T-helper 2 cell (primary cell): ENCODE results near the gene CEACAM1.
"Not testable (repeated sequence)": the region's sequence is repeated elsewhere in the genome, so short reads cannot be mapped to it uniquely, and the experiment has no call there.

Source experiments
- DNase-seq, 5 experiments: peaks; one replicate each; pipeline versions ENCODE4 v3.0.0 to v3.0.0-alpha.2; 2012 to 2022
- total RNA-seq, 2 donors: gene quantifications; one replicate each; lab custom pipeline; 2026; lab: John Stamatoyannopoulos, UW

CEACAM1 gene
- total RNA-seq = 0.62 to 0.74 reads per million in 2 donors

DNA sequence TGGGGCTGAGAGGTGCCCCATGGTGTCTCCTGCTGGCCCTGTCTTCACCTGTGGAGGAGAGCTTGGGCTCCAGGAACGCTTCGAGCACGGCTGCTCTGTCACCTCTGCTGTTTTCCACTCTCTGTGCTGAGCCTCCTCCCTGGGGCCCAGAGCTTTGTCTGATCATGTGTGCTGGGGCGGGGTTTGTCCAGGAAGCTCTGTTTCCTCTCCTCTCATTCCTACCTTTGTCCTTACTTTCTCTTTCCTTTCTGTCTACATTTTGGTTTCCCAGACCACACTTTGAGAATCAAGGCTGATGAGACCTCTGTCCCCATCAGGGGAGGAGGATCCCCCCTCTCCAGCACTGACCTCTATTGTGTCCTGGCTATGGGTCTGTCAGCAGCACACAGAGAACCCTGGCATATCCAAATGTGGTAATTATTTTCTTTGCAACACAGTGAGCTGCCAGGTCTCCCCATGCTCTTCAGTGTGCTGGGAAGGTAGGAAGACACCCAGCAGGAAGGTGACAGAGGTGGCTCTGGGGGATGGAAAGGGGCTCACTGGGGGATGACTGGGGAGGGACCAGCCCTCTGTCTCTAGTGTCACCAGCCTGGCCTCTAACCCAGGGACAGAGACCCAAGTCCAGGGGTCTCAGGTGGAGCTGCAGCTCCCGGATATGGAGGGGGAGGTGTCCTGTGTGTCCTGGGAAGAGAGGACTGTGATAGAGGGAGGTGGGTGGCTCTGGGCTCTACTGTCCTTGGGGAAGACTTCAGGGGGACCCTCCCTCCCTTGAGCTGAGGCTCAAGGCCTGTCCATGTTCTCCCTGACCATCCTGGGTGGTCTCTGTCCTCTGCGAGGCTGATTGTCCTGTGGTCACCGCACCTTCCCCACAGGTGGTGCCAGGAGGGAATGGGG lies at the start of gene CEACAM1:
CEACAM1 (minus strand) TSS at position 128 of the 894 bp plus-strand sequence; CDS start at position 21, 107 bp downstream.
- peak in 4 of 5 experiments; percentile 18 to 67 (median 24) for DNase-seq

DNA sequence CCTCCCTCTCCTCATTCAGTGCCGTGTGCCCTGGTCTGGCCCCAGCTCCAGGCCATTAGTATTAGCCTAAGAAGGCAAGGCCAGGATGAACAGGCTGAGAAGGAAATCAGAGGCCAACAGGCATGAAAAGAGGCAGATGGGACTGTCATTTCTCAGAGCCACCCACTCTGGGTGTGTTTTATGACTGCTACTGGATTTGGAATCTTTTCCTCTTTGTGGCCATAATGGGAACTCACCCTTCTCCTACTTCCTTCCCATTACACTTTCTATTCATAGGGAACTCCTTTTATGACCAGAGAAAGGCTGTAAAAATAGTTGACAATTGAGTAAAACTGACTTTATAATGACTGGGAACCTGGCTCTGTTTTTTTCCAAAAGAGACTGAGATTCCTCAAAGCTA lies 48.7 kb upstream of the CEACAM1 start:
- no peak for DNase-seq

DNA sequence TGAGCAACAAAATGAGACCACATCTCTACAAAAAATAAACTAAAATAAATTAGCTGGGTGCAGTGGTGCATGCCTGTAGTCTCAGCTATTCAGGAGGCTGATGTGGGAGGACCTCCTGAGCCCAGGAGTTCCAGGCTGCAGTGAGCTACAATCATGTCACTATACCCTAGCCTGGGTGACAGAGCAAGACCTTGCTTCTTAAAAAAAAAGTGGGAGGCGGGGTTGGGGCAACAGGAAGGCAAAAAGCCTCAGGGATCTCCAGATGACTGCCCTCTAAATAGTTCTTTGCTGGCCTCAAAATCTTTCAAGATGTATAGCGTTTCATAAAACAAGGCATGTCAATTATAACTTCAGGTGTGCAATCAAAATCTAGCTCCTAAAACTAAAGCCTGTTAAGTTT lies 48.0 kb upstream of the CEACAM1 start:
- no peak for DNase-seq

DNA sequence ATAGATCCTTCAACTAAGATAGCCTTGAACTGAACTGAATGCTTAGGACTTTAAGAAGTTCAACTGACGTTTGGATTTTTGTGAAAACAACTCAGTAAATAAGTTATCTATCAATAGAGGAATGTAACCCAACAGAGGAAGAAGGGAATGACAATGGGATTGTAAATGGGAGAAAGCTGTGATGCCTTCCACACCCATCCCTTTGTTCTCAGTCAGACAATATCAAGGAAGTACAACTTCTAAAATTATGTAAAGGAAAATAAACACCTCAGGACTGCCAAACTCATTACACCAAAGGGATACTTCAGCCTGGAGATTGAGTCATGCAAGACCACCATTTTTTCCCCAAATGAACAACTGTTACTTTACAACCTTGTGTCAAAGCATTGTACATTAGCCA lies 45.4 kb upstream of the CEACAM1 start:
- no peak for DNase-seq

DNA sequence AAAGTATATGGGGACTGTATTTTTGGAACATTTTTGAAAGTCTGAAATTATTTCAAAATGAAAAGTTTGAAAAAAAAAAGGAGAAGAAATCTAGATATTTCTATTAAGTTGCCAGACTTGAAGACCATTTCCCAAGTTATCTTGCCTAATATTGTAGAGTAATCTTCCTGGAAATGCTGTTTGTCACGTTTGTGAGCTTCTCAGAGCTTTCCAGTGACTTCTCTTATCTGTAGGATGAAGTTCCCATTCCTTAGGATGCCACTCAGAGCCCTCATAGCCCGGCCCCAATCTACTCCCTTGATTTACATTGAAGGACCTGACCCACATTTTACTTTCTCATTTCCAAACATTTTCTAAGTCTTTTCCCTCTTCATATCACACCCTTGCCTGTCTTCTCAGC lies 42.8 kb upstream of the CEACAM1 start:
- no peak for DNase-seq

DNA sequence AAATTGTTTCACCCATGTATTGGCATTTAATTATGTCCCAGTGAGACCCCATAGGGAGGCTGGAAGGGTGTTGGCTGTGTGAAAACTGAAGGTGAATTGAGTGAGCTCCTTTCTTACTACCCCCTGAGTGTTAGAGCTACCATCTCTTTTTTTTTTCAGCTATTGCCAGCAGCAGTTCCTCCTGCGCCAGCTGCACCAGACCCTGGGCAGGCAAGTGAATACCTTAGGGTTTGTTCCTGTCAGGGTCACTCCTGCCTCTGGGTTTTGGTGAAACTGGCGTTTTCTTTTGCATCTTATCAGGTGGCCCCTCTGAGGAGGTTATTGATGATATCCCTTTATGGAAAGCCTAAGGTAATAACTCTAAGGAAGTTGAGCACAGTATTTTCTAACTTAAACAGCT lies 40.9 kb upstream of the CEACAM1 start:
- no peak for DNase-seq

DNA sequence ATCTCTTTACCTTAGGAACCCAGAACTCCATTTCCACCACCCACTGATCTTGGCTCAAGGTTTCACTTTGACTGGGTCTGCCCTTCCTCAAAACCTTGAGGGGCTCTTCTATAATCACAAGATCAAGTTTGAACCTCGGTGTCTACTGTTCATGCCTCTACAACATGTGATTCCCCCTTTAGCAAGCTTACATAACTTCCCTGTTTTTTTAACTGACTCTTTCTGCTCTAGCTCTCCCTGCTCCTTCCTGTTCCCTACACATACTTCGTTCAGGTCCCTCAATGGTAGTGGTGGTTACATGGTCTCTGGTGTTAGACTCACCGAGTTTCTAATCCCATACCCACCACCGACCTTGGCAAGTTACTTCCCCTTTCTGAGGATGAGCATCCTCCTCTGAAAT lies 39.7 kb upstream of the CEACAM1 start:
- no peak for DNase-seq

DNA sequence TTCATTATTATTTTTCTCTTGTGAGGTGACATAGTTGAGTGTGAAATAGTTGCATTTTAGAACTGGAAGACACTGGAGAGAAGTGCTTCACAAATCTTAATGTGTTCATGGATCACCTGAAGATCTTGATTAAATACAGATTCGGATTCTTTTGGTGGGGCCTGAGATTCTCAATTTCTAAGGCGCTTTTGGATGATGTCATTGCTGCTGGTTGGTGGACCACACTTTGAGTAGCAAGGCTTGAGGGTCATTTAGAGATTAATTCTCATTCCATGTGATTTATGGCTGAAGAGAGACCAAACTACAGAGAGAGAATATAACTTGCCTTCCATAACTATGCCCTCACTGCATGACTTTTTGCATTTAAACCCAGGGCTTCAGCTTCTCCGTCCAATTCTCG lies 39.3 kb upstream of the CEACAM1 start:
- no peak for DNase-seq

DNA sequence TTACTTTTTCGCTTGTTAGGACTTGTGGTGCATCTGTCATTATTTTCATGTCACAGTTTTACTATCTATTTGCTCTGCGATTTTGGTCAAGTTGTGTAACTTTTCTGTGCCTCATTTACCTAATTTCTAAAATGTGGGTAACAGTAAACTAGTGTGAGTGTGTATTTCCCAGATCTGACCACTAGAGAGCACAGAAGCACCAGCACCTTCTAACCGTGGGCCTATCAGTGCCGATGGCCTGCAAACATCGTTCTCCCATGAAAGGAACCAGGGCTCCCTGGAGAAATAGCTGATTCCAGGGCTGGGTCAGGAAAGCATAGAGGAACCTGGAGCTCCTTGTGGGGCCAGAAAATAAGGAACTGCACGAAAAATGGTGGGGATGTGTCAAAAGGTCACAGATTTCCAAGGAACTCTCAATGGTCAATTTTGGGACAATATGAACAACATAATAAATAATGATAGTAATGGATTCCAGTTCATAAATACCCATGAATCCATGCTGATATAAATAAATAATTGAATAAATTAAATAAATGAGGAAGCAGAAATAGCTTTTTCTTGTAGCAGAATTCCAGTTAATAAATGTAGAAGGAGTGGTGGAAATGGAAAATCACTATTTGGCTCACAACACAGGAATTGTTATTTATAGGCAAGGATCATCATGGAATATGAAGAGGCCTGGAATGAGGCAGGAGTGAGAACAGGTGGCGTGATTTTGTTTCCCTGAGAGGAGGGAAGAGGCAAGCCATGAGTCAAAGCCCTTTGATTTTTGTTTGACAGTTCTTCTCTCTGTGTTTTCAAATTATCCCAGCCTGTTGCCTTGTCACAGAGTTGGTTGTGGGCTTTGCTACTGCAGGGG lies 35.3 kb upstream of the CEACAM1 start:
- peak in 1 of 5 experiments; percentile 43 for DNase-seq

DNA sequence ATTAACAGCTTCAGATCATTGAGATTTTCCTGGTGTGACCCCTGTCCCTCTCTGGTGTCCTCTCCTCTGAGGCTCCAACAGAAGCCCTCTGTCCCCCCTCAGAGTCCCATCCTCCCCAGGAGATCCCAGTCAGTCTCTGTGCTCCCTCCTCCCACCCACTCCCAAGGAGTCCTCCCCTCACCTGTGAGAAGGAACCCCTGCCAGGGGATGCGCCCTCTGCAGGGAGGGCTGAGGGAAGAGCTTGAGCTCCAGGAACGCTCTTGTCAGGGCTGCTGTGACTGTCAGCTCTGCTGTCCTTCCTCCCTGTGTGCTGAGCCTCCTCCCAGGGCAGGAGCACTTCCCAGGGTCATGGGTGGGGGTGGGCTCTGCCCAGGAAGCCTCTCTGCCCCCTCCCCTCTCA lies 33.2 kb upstream of the CEACAM1 start:
- no peak for DNase-seq

DNA sequence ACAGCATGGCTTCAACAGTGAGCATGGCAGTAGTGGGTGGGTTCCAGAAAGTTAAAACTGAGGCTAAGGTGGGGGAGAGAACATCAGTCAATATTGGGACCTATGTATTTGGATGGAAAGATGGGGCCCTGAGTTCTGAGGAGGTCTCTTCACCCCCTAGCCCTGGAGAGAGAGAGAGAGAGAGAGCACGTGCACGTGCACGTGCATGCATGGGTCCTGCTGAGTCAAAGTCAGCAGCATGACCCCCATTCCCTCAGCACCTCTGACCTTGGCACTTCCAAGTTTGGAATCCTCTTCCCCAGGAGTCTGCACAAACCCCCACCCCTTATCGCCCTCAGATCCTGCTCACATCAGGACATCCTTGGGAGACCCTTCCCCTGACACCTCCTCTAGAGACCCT lies 32.5 kb upstream of the CEACAM1 start:
- no peak for DNase-seq

DNA sequence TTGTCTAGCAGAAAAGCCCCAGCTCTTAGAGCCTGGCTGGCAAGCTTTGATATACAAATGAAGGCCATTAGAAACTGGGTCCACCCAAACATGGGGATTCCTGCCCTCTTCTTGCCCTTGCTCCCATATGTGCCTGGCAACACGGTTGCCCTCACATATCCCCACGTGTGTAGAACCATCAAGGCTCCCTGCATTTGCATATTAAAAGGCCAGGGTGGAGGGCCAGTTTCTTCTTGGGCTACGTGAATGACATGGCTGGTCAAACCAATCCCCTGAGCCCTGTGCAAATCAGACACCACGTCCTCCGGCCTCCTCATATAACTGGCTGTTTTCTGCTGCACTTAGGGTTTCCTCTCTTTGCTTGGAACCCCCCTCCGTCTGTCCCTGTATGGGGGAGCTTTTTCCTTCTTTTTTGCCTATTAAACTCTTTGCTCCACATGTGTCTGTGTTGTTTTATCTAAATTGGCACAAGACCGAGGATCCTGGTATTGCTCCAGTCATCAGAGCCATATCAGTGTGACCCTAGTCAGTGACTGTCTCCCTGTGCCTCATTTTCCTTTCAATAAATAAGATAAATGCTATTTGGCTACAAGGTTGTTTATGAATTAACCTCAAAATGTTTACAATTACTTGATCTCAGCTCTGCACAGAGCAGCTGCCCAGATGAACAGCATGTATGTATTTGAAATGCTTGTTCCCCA lies 30.3 kb upstream of the CEACAM1 start:
- DNase-seq = no peak

DNA sequence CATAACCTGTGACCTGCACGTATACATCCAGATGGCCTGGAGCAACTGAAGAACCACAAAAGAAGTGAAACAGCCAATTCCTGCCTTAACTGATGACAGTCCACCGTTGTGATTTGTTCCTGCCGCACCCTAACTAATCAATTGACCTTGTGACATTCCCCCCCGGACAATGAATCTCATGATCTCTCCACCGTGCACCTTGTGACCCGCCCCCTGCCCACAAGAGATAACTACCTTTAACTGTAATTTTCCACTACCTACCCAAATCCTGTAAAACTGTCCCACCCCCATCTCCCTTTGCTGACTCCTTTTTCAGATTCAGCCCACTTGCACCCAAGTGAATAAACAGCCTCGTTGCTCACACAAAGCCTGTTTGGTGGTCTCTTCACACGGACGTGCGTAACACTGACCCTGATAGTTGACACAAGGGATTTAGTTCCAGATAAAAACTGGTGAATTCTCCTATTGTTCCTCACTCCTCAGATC lies 29.1 kb upstream of the CEACAM1 start:
- not testable (repeated sequence) for DNase-seq

DNA sequence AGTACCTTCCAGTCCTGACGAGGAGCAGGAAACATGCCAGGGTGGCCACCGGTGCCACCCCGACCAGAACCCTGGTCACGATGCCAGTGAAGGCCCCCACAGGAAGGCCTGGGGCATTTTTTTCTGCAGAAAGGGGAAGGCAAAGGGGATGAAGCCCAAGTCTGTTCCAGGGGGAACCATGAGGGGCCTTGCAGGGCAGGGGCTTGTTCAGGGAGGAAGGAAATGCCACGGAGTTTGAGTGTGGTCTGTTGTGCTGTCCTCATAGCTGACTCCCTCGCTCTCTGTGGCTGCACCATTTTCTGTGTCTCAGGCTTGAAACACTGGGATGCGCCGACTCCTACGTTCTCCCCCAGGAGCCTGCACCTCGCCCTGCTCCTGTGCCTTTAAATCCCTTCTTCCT lies 27.5 kb upstream of the CEACAM1 start:
- DNase-seq = no peak

DNA sequence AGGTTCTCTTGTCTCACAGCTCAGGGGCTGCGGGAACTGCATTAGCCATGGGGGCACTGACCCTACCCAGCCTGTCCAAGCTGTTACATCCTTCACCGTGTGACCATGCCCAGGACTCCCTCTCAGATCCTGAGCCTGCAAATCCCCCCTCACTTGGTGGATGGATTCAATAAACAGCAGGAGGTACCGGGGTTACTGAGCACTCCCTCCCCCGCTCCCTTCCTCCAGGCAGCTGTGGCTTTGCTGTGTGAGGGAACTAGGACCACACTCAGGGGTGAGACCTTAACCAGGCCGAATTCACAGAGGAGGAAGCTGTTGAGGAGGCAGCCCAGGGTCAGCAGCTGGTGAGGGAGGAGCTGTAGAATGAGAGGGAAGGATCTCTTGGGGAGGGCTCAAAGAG lies 27.0 kb upstream of the CEACAM1 start:
- DNase-seq = no peak

DNA sequence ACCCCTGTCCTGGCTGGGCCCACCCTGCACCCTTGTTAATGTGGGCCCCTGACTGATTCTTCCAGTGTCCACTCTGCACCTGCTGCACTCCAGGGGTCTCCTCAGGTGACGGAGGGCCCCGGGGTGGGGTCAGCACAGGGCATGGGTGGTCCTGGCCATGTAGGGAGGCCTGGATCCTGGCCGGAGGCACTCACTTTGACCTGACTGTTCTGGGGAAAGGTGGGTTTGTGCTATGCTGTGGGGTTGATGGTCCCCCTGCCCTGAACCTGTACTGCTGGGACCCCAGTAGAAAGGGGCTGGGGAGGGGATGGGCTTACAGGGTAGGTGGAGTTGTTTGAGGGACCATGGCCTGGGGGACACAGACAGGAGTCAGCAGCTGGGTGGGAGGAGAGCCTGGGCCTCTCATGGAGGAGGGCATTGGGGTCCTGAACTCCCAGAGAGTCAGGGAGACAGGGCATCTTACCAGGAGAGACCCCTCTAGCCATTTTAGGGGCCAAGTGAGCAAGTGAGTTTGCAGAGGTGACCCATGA lies 25.8 kb upstream of the CEACAM1 start:
- no peak for DNase-seq

DNA sequence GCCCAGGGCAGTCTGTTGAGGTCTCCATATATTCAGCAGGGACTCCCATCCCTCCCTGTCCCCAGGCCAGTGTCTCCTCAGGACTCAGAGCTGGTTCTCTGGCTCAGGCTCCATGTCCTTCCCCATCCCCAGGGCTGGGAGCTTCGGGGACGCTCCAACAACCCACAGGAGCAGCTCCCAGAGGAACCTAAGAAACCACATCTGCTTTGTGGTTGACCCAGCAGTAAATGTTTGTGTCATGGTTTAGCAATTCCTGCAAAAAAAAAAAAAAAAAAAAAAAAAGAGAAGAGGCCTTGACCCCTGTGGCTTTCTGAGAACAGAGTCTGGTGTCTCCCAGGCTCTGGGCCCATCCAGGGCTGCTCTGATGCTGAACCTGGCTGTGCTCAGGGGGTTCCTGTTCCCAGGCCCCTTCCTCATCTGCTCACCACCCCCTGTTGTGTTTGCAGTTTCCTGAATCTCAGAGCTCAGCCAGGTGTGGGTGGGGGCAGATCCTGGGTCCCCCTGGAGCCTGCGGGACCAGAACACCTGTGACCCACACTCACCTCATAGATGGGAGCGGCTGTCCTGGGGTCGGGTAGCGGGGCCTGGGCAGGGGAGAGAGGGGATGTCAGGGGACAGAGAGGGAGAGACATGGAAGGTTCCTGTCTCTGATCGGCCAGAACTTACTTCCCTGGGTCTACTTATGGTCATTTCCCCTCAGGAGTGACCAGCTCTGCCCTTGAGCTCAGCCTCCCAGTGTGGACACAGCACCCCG lies 25.2 kb upstream of the CEACAM1 start:
- DNase-seq = no peak

DNA sequence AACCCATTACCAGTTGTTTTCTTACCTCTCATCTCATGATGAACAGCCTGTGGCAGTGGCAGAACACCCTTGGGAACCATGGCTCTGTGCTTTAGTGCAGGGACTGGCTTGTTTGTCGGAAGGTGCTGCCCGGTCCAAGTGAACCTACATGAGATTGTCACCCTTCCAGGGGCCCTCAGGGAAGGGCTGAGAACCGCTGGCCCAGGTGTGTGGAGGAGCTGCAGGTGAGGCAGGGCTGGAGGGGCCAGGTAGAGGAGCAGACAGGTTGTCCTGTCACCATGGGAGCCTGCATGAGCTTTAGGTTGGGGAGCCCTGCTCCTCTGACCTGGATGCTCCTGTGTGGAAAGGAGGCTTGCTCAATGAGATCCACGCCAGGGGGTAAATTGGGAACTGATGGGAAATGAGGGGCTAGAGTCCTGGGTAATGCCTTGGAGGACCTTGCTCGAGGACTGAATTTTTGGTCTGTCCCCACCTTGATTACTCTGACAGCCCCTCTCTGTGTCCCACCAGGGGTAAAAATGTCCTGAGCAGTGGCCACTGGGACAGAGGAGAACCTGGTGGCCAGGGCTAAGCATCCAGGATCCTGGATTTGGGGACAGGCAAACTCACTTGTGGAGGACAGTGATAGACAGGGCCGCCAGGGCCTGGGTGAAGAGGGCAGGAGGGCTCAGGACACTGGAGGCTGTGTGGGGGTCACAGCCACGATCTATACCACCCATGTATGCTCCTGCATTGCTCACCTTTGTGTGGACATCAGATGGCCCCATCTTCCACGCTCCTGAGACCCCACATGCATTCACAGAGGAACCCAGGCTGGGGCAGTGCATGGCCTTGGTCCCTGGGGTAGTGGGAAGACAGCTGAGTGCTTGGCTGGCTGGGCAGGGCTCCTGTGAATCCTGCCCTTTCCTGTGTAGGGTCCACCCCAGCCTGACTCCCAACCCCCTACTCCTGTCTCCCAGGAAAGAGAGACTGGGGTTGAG lies 24.1 kb upstream of the CEACAM1 start:
- no peak for DNase-seq

DNA sequence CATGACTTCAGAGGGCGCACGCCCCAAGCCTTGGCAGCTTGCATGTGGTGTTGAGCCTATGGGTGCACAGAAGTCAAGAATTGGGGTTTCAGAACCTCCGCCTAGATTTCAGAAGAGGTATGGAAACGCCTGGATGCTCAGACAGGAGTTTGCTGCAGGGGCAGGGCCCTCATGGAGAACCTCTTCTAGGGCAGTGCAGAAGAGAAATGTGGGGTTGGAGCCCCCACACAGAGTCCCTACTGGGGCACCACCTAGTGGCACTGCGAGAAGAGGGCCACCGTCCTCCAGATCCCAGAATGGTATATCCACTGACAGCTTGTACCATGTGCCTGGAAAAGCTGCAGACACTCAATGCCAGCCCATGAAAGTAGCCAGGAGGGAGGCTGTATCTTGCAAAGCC lies 22.2 kb upstream of the CEACAM1 start:
- DNase-seq = not testable (repeated sequence)

DNA sequence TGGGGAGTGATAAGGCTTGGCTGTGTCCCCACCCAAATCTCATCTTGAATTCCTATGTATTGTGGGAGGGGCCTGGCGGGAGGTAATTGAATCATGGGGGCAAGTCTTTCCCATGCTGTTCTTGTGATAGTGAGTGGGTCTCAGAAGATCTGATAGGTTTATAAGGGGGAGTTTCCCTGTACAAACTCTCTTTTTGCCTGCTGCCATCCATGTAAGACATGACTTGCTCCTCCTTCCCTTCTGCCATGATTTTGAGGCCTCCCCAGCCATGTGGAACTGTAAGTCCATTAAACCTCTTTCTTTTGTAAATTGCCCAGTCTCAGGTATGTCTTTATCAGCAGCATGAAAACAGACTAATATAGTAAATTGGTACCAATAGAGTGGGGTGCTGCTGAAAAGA lies 20.8 kb upstream of the CEACAM1 start:
- DNase-seq = not testable (repeated sequence)

DNA sequence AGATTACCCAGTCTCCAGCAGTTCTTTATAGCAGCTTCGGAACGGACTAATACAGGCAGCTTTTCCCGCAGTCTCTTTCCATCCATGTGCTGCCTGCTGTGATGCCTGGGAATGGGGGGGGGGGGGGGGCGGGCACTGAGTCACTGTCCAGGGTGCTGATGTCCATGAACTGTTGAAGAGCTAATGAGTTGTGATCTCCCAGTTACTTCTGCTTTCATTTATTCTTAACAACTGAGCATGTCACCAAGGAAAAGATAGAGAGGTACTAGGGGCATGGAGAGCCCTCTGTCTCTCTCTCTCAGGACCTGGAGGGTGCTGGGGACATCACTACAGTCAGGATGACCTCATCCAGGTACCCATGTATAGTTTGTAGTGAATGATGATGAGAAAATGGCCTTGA lies 20.3 kb upstream of the CEACAM1 start:
- no peak for DNase-seq
